Right lobe of liver (tissue), 6 donors: Measurements from ENCODE around the gene RPL36AL. TPM values are rescaled to one million over a fixed set of nuclear protein-coding genes. Genes with fewer than 3 reads are reported as not detected.

Experiments used
- ATAC-seq, 4 donors: fragments of 200-7000 bp; cut with Tn5 transposase; one replicate each; pipeline ENCODE4 v1.9.1; 2020; ENCODE audit warnings: mild to moderate bottlenecking in 4 of 4, moderate library complexity in 4 of 4
- DNase-seq, 3 donors: peaks; one replicate each; pipeline ENCODE4 v3.0.0-alpha.2; 2020
- H3K27ac ChIP-seq, 3 donors: fragments of 200-600 bp; one replicate each; pipeline ENCODE4 v1.8.0; 2022
- H3K27me3 ChIP-seq, 2 donors: fragments of 200-600 bp; one replicate each; pipeline ENCODE4 v1.8.0; 2022
- H3K36me3 ChIP-seq, 4 donors: fragments of 200-600 bp; sonication (generic) in 1 of 4; one replicate each; pipeline versions ENCODE4 v1.5.1 to v1.8.0; 2017 to 2022; ENCODE audit warnings: control low read depth in 1 of 4
- H3K4me1 ChIP-seq, 4 donors: fragments of 200-600 bp; sonication (generic) in 1 of 4; one replicate each; pipeline versions ENCODE4 v1.5.1 to v1.8.0; 2017 to 2022; ENCODE audit warnings: control low read depth in 1 of 4
- H3K4me3 ChIP-seq, 3 donors: fragments of 200-600 bp; one replicate each; pipeline ENCODE4 v1.8.0; 2022
- H3K9me3 ChIP-seq, 4 donors: fragments of 200-600 bp; sonication (generic) in 1 of 4; one replicate each; pipeline versions ENCODE4 v1.5.1 to v1.8.0; 2017 to 2022; ENCODE audit warnings: control low read depth in 1 of 4
- POLR2A ChIP-seq: fragments of 450-650 bp; IDR thresholded peaks from one replicate; pipeline ENCODE4 v1.6.1; 2017; ENCODE audit warnings: antibody characterized with exemption, mild to moderate bottlenecking
- WGBS: methylation state at CpG from one replicate; pipeline ENCODE4 v1.1.6; 2018; ENCODE audit warnings: low coverage, low lambda C conversion rate; ENCODE audit not compliant: insufficient coverage; ENCODE audit errors: missing lambda C conversion rate; 5-methylcytosine and 5-hydroxymethylcytosine counted together
- intact Hi-C, 2 donors: fragments of 100-400 bp; cut with DNase I; formaldehyde crosslinking; loops; one replicate each; pipeline versions ENCODE4 v1.11.2 to v1.14.1; 2022
- total RNA-seq, 6 experiments: library from RNA; depleted of rRNA in 2 of 6; stranded (reverse); fragments of >200 nt in 2 of 6; fragmentation: NEBNext Ultra II Directional in 3 of 6; extraction: Animal tissue kit (Norgen Biotek cat#: 25700) in 3 of 6; gene quantifications; one replicate each; pipeline versions ENCODE4 v1.1.0 to v1.2.4, GENCODE V29; 2016 to 2023
- TF ChIP-seq, protein P1 (sequence below), 4 donors: fragments of 200-600 bp in 3 of 4; fragments of 450-650 bp in 1 of 4; IDR thresholded peaks; one replicate each; pipeline versions ENCODE4 v1.5.1 to v1.8.0; 2016 to 2022; ENCODE audit warnings: antibody characterized with exemption in 4 of 4, mild to moderate bottlenecking in 2 of 4
- donor health status: DM: no; HTN: yes; CAD: no.
- donor health status: DM: no; HTN: no; CAD: no.
- donor health status: DM: no; HTN: no; CAD: no.
- donor health status: DM: no; HTN: yes; CAD: no.
- donor health status: DM: no; HTN: yes; CAD: no.

Gene RPL36AL
- total RNA-seq, 6 experiments from 2014 or later, result 67.4 to 157 (median 82.7) TPM

DNA sequence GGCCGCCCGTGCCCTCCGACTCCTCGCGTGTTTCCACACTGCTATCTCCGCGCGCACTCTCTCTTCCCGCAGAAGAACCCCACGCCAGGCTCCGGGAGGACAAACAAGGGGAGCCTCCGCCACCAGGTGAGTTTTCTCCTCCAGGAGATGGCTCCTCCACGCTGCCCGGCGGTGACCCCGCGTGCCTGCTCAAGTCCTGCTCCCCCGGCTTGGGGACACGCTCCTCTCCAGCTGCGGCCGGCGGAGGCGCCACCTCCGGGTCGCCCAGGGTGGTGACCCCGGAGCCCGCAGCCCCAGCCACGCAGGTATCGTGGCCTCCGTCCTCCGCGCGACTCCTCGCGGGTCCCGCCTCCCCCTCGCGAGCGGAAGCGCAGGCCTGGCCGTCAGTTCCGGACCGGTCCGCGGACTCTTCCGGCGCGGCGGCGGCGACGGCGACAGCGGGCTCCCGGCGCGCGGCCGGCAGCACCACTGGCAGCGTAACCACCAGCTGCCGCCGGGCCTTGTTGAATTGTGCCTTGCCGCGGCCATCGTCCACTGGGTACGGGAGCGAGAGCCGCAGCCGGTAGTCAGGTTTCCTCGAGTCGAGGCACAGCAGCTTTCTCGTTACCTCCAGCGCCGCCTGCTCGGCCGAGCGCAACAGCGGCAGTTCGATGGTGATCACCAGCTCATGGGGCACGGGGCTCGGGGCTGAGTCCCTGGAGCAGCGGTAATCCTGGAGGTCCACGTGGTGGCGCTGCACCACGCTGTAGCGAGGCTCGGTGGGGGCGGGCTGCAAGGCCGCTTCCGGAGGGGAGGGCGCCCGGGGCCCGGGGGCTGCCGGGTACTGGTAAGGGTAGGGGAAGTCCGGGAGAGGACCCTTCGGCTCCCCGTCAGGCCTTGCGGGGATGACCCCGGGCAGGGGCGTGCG, 13.5 kb upstream of the RPL36AL start:
- Histone ChIP-seq H3K36me3 (peaks cover 0 to 5% (median 2%) of the 10 kb centered on the region in 4 donors), H3K4me3 (peak overlapping the region; percentile 92 to 97 (median 95)), H3K9me3 (no peaks in the 10 kb centered on the region), H3K4me1 (peaks cover 0 to 37% (median 0%) of the 10 kb centered on the region in 4 donors), H3K27ac (peak overlapping the region; percentile 91 to 97 (median 95)), H3K27me3 (no peaks in the 10 kb centered on the region)
- intact Hi-C loops, result loop anchor here in 1 of 2 donors (10.0 kb wide), 1 partner anchor 131 kb away; the partner anchor contains the start of gene KLHDC2
- ATAC-seq (peak; percentile 87 to 95 (median 90)), DNase-seq (peak; percentile 95 to 96 (median 95))
- TF ChIP-seq, protein P1, sequence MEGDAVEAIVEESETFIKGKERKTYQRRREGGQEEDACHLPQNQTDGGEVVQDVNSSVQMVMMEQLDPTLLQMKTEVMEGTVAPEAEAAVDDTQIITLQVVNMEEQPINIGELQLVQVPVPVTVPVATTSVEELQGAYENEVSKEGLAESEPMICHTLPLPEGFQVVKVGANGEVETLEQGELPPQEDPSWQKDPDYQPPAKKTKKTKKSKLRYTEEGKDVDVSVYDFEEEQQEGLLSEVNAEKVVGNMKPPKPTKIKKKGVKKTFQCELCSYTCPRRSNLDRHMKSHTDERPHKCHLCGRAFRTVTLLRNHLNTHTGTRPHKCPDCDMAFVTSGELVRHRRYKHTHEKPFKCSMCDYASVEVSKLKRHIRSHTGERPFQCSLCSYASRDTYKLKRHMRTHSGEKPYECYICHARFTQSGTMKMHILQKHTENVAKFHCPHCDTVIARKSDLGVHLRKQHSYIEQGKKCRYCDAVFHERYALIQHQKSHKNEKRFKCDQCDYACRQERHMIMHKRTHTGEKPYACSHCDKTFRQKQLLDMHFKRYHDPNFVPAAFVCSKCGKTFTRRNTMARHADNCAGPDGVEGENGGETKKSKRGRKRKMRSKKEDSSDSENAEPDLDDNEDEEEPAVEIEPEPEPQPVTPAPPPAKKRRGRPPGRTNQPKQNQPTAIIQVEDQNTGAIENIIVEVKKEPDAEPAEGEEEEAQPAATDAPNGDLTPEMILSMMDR (IDR thresholded peaks at IDR 0.05), result peak; percentile 84 to 89 (median 87)
- peak; percentile 92 for TF ChIP-seq POLR2A
- WGBS, result 1% methylated on average over 16 of the region's 101 CpGs

DNA sequence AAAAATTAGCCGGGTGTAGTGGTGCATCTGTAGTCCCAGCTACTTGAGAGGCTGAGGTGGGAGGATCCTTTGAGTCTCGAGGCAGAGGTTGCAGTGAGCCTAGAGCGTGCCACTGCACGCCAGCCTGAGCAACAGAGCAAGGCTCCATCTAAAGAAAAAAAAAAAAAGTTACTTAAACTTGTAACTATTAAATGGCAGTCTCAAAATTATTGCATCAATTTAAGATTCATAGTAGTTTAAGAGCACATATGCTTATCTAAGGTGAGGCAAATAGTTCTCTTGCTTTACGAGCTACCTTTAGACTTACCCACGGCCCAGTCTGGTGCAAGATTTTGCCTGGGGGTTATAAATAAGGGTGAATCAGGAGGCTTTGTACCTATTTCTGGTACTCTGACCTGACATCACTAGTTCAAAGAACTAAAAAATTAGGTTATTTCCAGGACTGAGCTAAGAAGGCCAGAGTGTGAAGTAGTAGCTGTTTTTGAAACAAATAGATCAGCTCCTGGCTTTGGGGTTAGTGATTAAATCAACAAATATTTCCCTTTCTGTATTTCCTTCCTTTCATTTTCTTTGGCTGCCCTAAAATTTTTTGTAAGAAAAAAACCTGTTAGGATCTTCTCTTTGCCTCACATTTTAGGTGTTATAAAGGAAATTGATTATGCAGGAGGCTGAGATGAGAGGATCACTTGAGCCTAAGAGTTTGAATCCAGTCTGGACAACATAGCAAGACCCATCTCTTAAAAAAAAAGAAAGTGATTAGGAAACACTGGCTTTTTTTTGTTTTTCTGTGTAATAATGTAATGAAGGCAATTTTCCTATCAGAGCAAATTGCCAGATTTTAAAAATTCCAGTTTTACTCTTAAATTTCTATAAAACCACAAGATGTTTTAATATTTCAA, 3.8 kb upstream of the RPL36AL start:
- intact Hi-C loops, result no loop called here
- H3K4me3 ChIP-seq, result peak overlapping the region; percentile 92 to 97 (median 95)
- H3K27me3 ChIP-seq, result no peaks in the 10 kb centered on the region
- peak in 1 of 4 donors; percentile 19 for ATAC-seq
- H3K9me3 ChIP-seq, result no peaks in the 10 kb centered on the region
- DNase-seq, result no peak
- no peak for TF ChIP-seq POLR2A
- TF ChIP-seq, protein P1 (IDR thresholded peaks at IDR 0.05), result no peak
- 14% methylated on average over 6 of the region's 6 CpGs for WGBS
- H3K36me3 ChIP-seq, result peaks cover 0 to 8% (median 2%) of the 10 kb centered on the region in 4 donors
- peak overlapping the region; percentile 11 to 88 (median 80) for H3K27ac ChIP-seq
- H3K4me1 ChIP-seq, result peaks cover 0 to 35% (median 5%) of the 10 kb centered on the region in 4 donors

DNA sequence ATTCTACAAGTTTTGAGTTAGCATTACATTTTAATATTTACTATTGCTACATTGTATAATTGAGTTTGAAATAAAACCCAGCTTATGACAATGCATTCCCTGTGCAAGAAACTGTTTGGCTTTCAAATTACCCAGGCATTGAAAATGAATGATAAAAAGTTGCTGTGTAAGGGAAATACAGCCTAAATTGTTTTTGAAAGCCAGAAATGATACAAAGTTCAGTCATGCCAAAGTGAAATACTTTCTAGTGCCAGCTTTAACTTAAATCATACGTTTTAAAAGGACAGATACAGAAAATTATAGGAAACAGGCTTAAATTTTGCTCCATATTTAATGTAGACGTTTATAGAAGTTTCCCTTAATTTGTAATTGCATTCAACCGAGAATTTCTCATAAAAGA, 3.0 kb upstream of the RPL36AL start:
- TF ChIP-seq, protein P1 (IDR thresholded peaks at IDR 0.05), result no peak
- TF ChIP-seq POLR2A, result no peak
- WGBS, result 15% methylated on average over 3 of the region's 3 CpGs
- peak overlapping the region; percentile 11 to 88 (median 80) for H3K27ac ChIP-seq
- intact Hi-C loops, result no loop called here
- no peaks in the 10 kb centered on the region for H3K27me3 ChIP-seq
- ATAC-seq, result no peak
- H3K36me3 ChIP-seq, result peaks cover 0 to 13% (median 5%) of the 10 kb centered on the region in 4 donors
- H3K4me1 ChIP-seq, result peaks cover 0 to 35% (median 5%) of the 10 kb centered on the region in 4 donors
- H3K9me3 ChIP-seq, result no peaks in the 10 kb centered on the region
- DNase-seq, result no peak
- H3K4me3 ChIP-seq, result peak overlapping the region; percentile 92 to 97 (median 95)

DNA sequence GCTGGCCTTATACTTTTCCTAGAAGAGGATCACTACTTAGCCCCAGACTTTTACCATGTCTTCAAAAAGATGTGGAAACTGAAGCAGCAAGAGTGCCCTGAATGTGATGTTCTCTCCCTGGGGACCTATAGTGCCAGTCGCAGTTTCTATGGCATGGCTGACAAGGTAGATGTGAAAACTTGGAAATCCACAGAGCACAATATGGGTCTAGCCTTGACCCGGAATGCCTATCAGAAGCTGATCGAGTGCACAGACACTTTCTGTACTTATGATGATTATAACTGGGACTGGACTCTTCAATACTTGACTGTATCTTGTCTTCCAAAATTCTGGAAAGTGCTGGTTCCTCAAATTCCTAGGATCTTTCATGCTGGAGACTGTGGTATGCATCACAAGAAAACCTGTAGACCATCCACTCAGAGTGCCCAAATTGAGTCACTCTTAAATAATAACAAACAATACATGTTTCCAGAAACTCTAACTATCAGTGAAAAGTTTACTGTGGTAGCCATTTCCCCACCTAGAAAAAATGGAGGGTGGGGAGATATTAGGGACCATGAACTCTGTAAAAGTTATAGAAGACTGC, 1.7 kb upstream of the RPL36AL start:
- peak overlapping the region; percentile 80 to 96 (median 88) for H3K27ac ChIP-seq
- peaks cover 0 to 17% (median 8%) of the 10 kb centered on the region in 4 donors for H3K36me3 ChIP-seq
- peaks cover 0 to 35% (median 5%) of the 10 kb centered on the region in 4 donors for H3K4me1 ChIP-seq
- H3K9me3 ChIP-seq, result no peaks in the 10 kb centered on the region
- WGBS, result 25% methylated on average over 3 of the region's 3 CpGs
- no peak for TF ChIP-seq POLR2A
- no peak for ATAC-seq
- no peaks in the 10 kb centered on the region for H3K27me3 ChIP-seq
- peak overlapping the region; percentile 92 to 97 (median 95) for H3K4me3 ChIP-seq
- intact Hi-C loops, result no loop called here
- no peak for DNase-seq
